ENCODE data around the gene XPNPEP3. TPM values are rescaled to one million over a fixed set of nuclear protein-coding genes. Genes with fewer than 3 reads are reported as not detected.

Gene XPNPEP3
- total RNA-seq, 3 donors from 2014 or later (not counting 1 experiment from before 2014, with no cell fraction given) = 14.8 to 17.8 (median 15.1) TPM

DNA sequence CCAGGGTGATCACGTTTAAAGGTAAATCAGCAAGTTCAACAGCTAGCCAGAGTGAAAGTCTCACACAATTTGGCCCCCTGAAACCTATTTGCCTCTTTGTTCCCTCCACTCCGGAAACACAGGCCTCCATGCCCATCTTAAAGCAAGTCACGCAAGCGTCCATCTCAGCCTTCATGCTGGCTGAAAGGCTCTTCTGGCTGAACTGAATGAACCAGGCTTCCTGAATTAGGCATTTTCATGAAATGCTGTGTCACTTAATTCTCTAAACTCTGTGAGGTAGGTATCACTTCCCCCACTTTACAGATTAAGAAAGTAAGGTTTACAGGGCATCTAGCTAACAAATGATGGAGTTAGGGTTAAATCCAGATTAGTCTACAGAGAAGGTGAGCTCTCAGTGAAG is 39.2 kb upstream of the XPNPEP3 start:
- no peaks in the 10 kb centered on the region for H3K9me3 Mint-ChIP-seq
- Histone ChIP-seq H3K36me3 (ENCODE audit: control insufficient read depth, insufficient read depth, low read length) (no peaks in the 10 kb centered on the region), H3K27ac (ENCODE audit: low read length) (peak overlapping the region; percentile 89), H3K27me3 (ENCODE audit: control insufficient read depth, insufficient read depth, low read length) (no peaks in the 10 kb centered on the region), H3K4me1 (ENCODE audit: control insufficient read depth, insufficient read depth, low read length) (peaks cover 21% of the 10 kb centered on the region), H3K4me3 (ENCODE audit: low read length) (no peak overlapping the region), H3K9me3 (ENCODE audit: control insufficient read depth, insufficient read depth, low read length) (no peaks in the 10 kb centered on the region)
- intact Hi-C loops (cut with micrococcal nuclease) = loop anchor here (2.0 kb wide), 2 partner anchors 39 to 181 kb away; partner anchors contain the start of genes MRTFA, ST13 and XPNPEP3
- TF ChIP-seq, protein P1, sequence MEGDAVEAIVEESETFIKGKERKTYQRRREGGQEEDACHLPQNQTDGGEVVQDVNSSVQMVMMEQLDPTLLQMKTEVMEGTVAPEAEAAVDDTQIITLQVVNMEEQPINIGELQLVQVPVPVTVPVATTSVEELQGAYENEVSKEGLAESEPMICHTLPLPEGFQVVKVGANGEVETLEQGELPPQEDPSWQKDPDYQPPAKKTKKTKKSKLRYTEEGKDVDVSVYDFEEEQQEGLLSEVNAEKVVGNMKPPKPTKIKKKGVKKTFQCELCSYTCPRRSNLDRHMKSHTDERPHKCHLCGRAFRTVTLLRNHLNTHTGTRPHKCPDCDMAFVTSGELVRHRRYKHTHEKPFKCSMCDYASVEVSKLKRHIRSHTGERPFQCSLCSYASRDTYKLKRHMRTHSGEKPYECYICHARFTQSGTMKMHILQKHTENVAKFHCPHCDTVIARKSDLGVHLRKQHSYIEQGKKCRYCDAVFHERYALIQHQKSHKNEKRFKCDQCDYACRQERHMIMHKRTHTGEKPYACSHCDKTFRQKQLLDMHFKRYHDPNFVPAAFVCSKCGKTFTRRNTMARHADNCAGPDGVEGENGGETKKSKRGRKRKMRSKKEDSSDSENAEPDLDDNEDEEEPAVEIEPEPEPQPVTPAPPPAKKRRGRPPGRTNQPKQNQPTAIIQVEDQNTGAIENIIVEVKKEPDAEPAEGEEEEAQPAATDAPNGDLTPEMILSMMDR (IDR thresholded peaks at IDR 0.05) = no peak
- DNase-seq (no peak), ATAC-seq (no peak)
- no peaks in the 10 kb centered on the region for H3K27me3 Mint-ChIP-seq (ENCODE audit: low read depth in 2 of 2)
- no peaks in the 10 kb centered on the region for H3K36me3 Mint-ChIP-seq
- H3K27ac Mint-ChIP-seq = peak overlapping the region; percentile 78 to 92
- H3K4me3 Mint-ChIP-seq = peak overlapping the region; percentile 78
- peaks cover 34 to 37% of the 10 kb centered on the region in 2 donors for H3K4me1 Mint-ChIP-seq
- 88% methylated on average over 4 of the region's 4 CpGs for WGBS (ENCODE audit: insufficient coverage)

DNA sequence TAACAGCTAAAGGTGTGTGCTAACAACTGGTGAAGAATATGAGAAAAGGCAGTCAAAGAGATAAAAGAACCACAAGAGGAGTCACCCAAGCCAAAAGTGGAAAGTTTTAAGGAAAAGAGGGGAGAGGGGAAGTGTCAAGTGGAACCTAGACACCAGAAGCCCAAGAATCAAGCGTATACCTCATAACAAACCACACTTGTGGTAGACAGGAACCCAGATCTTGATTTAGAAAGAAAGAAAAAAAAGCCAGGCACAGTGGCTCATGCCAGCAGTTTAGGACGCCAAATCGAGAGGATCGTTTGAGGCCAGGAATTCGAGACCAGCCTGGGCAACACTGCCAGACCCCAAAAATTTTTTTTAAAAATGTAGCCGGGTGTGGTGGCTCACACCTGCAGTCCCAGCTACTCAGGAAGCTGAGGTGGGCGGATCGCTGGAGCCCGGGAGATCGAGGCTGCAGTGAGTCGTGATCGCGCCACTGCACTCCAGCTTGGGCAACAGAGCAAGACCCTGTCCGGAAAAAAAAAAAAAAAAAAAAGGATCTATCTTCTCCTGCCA is 38.7 kb upstream of the XPNPEP3 start:
- Mint-ChIP-seq H3K9me3 (no peaks in the 10 kb centered on the region), H3K27ac (peak overlapping the region; percentile 78 to 92), H3K36me3 (no peaks in the 10 kb centered on the region), H3K4me3 (peak overlapping the region; percentile 78), H3K4me1 (peaks cover 34 to 37% of the 10 kb centered on the region in 2 donors), H3K27me3 (ENCODE audit: low read depth in 2 of 2) (no peaks in the 10 kb centered on the region)
- DNase-seq (peak in 1 of 2 donors; percentile 55), ATAC-seq (peak in 1 of 3 donors; percentile 0)
- peak overlapping the region; percentile 89 for H3K27ac ChIP-seq (ENCODE audit: low read length)
- peaks cover 21% of the 10 kb centered on the region for H3K4me1 ChIP-seq (ENCODE audit: control insufficient read depth, insufficient read depth, low read length)
- WGBS (ENCODE audit: insufficient coverage) = 8% methylated on average over 14 of the region's 14 CpGs
- intact Hi-C loops (cut with micrococcal nuclease) = loop anchor here (2.0 kb wide), 2 partner anchors 39 to 181 kb away; partner anchors contain the start of genes MRTFA, ST13 and XPNPEP3
- peak overlapping the region; percentile 99 for H3K4me3 ChIP-seq (ENCODE audit: low read length)
- H3K9me3 ChIP-seq (ENCODE audit: control insufficient read depth, insufficient read depth, low read length) = no peaks in the 10 kb centered on the region
- no peaks in the 10 kb centered on the region for H3K36me3 ChIP-seq (ENCODE audit: control insufficient read depth, insufficient read depth, low read length)
- TF ChIP-seq, protein P1 (IDR thresholded peaks at IDR 0.05) = no peak
- no peaks in the 10 kb centered on the region for H3K27me3 ChIP-seq (ENCODE audit: control insufficient read depth, insufficient read depth, low read length)

DNA sequence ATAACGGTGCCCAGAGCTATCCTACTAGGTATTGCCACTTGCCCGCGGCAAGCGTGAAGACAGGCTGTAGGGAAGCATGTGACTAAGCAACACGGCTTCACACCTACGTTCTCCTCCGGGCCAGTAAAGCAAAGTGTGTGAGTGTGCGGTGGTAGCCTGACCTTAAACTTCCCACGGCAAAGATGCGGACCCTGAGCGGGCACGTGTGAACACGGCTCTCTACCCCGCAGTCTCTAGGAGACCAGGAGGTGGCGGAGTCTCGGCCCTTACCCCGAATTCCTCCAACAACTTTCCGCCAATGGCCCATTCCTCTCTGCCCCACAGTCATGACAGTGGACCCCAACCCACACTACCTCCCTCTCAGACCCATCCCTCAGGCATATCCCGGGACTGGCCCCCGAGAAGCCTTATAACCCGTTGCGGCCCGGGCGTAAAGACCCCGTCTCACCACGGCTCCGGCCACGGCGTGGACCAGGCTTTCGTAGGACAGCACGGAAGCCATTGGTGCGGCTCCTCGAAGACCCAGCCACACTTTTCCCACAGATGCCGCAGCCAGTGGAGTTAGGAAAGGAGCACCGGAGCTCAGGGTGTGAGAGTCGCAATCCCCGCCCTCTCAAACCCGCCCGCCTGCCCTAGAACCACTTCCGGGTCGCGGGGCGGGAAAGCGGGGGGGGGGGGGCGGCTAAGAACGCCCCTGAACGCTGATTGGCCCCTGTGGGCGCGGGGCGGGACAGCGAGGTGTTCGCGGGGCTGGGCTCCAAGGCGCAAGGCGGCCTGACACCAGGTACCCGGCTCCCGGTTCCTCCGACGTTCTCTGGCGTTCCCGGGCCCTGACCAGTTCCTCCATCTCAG is 38.0 kb upstream of the XPNPEP3 start, which contains the start of gene SLC25A17:
SLC25A17 (minus strand) TSS at position 600 of the 852 bp plus-strand sequence; CDS start at position 502, 98 bp downstream.
- DNase-seq = peak; percentile 81 to 93
- intact Hi-C loops (cut with micrococcal nuclease) = loop anchor here (2.0 kb wide), 2 partner anchors 38 to 182 kb away; partner anchors contain the start of genes MRTFA, ST13 and XPNPEP3
- Histone ChIP-seq H3K4me1 (ENCODE audit: control insufficient read depth, insufficient read depth, low read length) (peaks cover 21% of the 10 kb centered on the region), H3K36me3 (ENCODE audit: control insufficient read depth, insufficient read depth, low read length) (no peaks in the 10 kb centered on the region), H3K4me3 (ENCODE audit: low read length) (peak within 1 kb of the TSS; percentile 99), H3K27me3 (ENCODE audit: control insufficient read depth, insufficient read depth, low read length) (no peaks in the 10 kb centered on the region), H3K27ac (ENCODE audit: low read length) (peak within 1 kb of the TSS; percentile 89), H3K9me3 (ENCODE audit: control insufficient read depth, insufficient read depth, low read length) (no peaks in the 10 kb centered on the region)
- Mint-ChIP-seq H3K27ac (peak within 1 kb of the TSS; percentile 78 to 92), H3K9me3 (no peaks in the 10 kb centered on the region), H3K36me3 (no peaks in the 10 kb centered on the region), H3K27me3 (ENCODE audit: low read depth in 2 of 2) (no peaks in the 10 kb centered on the region), H3K4me1 (peaks cover 32 to 35% of the 10 kb centered on the region in 2 donors), H3K4me3 (peak within 1 kb of the TSS; percentile 78)
- TF ChIP-seq, protein P1 (IDR thresholded peaks at IDR 0.05) = peak; percentile 29
- ATAC-seq = peak; percentile 81 to 93 (median 85)
- WGBS (ENCODE audit: insufficient coverage) = under 1% methylated on average over 61 of the region's 61 CpGs

All from natural killer cell (primary cell).